Right cardiac atrium (tissue), 5 donors: ENCODE measurements around the gene SLC12A7. TPM values are rescaled to one million over a fixed set of nuclear protein-coding genes. Genes with fewer than 3 reads are reported as not detected.

Experiments
- ATAC-seq, 2 donors: fragments of 200-7000 bp; cut with Tn5 transposase; one replicate each; pipeline versions ENCODE4 v1.8.0 to v1.9.1; 2020; ENCODE audit warnings: moderate library complexity in 2 of 2, mild to moderate bottlenecking in 1 of 2
- DNase-seq, 3 donors: peaks; one replicate each; pipeline ENCODE4 v3.0.0-alpha.2; 2020
- H3K27ac ChIP-seq: one replicate; pipeline ENCODE4 v1.5.1; 2013; ENCODE audit warnings: mild to moderate bottlenecking, low read length, control low read depth, moderate library complexity
- H3K27me3 ChIP-seq: one replicate; pipeline ENCODE4 v1.6.1; 2013; ENCODE audit not compliant: control insufficient read depth, insufficient read depth
- H3K4me1 ChIP-seq: one replicate; pipeline ENCODE4 v1.6.1; 2013; ENCODE audit warnings: low read length; ENCODE audit not compliant: control insufficient read depth, insufficient read depth
- H3K4me3 ChIP-seq: one replicate; pipeline ENCODE4 v1.5.1; 2013; ENCODE audit warnings: low read length, control low read depth
- H3K9me3 ChIP-seq: one replicate; pipeline ENCODE4 v1.6.1; 2013; ENCODE audit warnings: low read length; ENCODE audit not compliant: control insufficient read depth
- WGBS: extraction: QIAGEN DNeasy Blood & Tissue Kit; methylation state at CpG from one replicate; pipeline ENCODE4 v1.1.7; 2013; 5-methylcytosine and 5-hydroxymethylcytosine counted together
- intact Hi-C, 4 donors: fragments of 100-400 bp; cut with DNase I; formaldehyde crosslinking; loops; one replicate each; pipeline versions ENCODE4 v1.11.0 to v1.14.0; 2022 to 2023
- polyA plus RNA-seq: library from polyadenylated mRNA; stranded (reverse); fragments of 200-250 nt; gene quantifications from one replicate; pipeline ENCODE4 v1.2.3, GENCODE V29; 2013
- total RNA-seq, 4 donors: library from RNA; stranded (reverse); fragmentation: NEBNext Ultra II Directional; extraction: Animal tissue kit (Norgen Biotek cat#: 25700); gene quantifications; one replicate each; pipeline ENCODE4 v1.2.1, GENCODE V29; 2021
- donor health status: healthy with polysubstance abuse.
- donor health status: DM: no; HTN: yes; CAD: no.
- donor health status: DM: no; HTN: no; CAD: no.
- donor health status: DM: no; HTN: yes; CAD: no; lungs with severe emphysema.
- donor health status: DM: yes; HTN: yes; CAD: no.

Gene SLC12A7
- total and polyA plus RNA-seq, 5 donors: 28.5 to 80.5 (median 58.5) TPM

DNA sequence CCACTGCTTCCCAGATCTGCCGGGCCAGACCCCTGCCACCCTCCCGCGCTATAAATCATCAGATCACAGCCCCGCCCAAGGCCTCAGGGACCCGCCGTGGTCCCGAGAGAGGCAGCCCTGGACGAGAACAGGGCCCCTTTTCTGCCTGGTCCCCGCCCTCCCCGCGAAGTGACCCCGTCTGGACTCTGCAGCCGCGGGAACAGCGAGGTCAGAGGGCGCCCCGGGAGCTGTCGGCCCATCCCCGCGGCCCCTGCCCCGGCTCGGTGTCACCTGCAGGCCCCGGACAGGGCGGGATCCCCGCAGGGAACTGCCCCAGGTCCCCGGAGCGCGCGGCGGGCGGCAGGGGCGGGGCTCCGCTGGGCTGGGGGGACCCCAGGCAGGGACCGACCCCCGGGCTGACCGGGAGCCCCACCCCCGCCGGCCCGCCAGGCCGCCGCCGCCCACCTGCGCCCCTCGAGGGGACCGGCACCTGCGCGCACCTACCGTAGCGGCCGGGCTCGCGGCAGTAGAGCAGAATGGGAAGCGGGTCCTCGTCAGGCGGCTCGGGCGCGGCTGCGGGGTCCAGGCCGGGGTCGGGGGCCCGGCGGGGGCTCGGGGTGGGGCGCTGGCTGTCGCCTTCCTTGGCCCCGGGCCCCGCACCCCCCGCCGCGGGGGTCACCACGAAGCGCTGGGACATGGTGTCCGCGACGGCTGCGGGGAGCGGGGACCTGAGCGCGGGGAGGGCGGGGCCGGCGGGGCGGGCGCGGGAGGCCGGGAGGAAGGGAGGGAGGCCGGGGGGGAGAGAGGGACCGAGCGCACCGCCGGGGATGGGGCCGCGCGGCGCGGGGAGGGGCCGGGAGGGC lies 43.5 kb upstream of the SLC12A7 start:
- ATAC-seq: no peak
- 3% methylated on average over 98 of the region's 98 CpGs for WGBS
- no peak overlapping the region for H3K27ac ChIP-seq
- H3K27me3 ChIP-seq: no peaks in the 10 kb centered on the region
- DNase-seq: peak; percentile 8 to 57 (median 45)
- no peaks in the 10 kb centered on the region for H3K4me1 ChIP-seq
- peak overlapping the region; percentile 38 for H3K4me3 ChIP-seq
- no peaks in the 10 kb centered on the region for H3K9me3 ChIP-seq
- intact Hi-C loops: no loop called here

GRCh38 chr5:1153428-1153827 lies 41.6 kb upstream of the SLC12A7 start:
- H3K27me3 ChIP-seq: no peaks in the 10 kb centered on the region
- H3K9me3 ChIP-seq: no peaks in the 10 kb centered on the region
- DNase-seq (peak in 1 of 3 donors; percentile 22), ATAC-seq (no peak)
- no peak overlapping the region for H3K27ac ChIP-seq
- intact Hi-C loops: no loop called here
- 76% methylated on average over 12 of the region's 12 CpGs for WGBS
- H3K4me3 ChIP-seq: no peak overlapping the region
- no peaks in the 10 kb centered on the region for H3K4me1 ChIP-seq

GRCh38 chr5:1152771-1153282 lies 41.0 kb upstream of the SLC12A7 start:
- intact Hi-C loops: no loop called here
- H3K27ac ChIP-seq: no peak overlapping the region
- H3K4me3 ChIP-seq: no peak overlapping the region
- no peaks in the 10 kb centered on the region for H3K9me3 ChIP-seq
- H3K4me1 ChIP-seq: no peaks in the 10 kb centered on the region
- DNase-seq (no peak), ATAC-seq (no peak)
- 81% methylated on average over 15 of the region's 15 CpGs for WGBS
- H3K27me3 ChIP-seq: no peaks in the 10 kb centered on the region

- ATAC-seq (no peak), DNase-seq (peak in 1 of 3 donors; percentile 34)
- no peaks in the 10 kb centered on the region for H3K27me3 ChIP-seq
- no peaks in the 10 kb centered on the region for H3K4me1 ChIP-seq
- H3K4me3 ChIP-seq: no peak overlapping the region
- H3K27ac ChIP-seq: no peak overlapping the region
- WGBS: 66% methylated on average over 10 of the region's 10 CpGs
- intact Hi-C loops: no loop called here
- H3K9me3 ChIP-seq: no peaks in the 10 kb centered on the region
These were observed 40.3 kb upstream of the SLC12A7 start for GRCh38 chr5:1152156-1152555.

DNA sequence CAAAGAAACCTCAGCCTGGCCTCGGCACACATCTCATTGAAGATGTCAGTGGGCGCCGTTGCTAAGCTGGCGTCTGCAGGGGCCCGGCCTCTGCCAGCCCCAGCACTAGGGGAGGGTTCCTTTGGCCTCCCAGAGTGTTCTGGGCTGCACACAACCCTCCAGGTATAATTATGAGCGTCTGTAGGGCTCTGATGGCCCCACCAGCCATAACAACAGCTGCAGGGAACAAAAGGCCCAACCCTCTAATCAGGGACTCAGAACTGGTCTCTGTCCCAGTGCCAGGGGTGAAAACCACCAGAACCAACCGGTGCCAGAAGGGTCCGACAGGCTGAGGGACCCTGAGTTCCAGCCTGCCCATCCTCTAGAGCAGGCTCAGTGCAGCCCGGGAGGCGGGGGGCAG lies 39.5 kb upstream of the SLC12A7 start:
- Histone ChIP-seq H3K9me3 (no peaks in the 10 kb centered on the region), H3K4me3 (no peak overlapping the region), H3K27ac (no peak overlapping the region), H3K27me3 (no peaks in the 10 kb centered on the region), H3K4me1 (no peaks in the 10 kb centered on the region)
- no peak for ATAC-seq
- DNase-seq: no peak
- 91% methylated on average over 10 of the region's 10 CpGs for WGBS
- intact Hi-C loops: no loop called here

- intact Hi-C loops: no loop called here
- Histone ChIP-seq H3K4me1 (no peaks in the 10 kb centered on the region), H3K27ac (no peak overlapping the region), H3K9me3 (no peaks in the 10 kb centered on the region), H3K27me3 (no peaks in the 10 kb centered on the region), H3K4me3 (no peak overlapping the region)
- DNase-seq (peak in 1 of 3 donors; percentile 26), ATAC-seq (no peak)
- WGBS: 89% methylated on average over 10 of the region's 10 CpGs
These were observed 39.0 kb upstream of the SLC12A7 start for GRCh38 chr5:1150866-1151265.

DNA sequence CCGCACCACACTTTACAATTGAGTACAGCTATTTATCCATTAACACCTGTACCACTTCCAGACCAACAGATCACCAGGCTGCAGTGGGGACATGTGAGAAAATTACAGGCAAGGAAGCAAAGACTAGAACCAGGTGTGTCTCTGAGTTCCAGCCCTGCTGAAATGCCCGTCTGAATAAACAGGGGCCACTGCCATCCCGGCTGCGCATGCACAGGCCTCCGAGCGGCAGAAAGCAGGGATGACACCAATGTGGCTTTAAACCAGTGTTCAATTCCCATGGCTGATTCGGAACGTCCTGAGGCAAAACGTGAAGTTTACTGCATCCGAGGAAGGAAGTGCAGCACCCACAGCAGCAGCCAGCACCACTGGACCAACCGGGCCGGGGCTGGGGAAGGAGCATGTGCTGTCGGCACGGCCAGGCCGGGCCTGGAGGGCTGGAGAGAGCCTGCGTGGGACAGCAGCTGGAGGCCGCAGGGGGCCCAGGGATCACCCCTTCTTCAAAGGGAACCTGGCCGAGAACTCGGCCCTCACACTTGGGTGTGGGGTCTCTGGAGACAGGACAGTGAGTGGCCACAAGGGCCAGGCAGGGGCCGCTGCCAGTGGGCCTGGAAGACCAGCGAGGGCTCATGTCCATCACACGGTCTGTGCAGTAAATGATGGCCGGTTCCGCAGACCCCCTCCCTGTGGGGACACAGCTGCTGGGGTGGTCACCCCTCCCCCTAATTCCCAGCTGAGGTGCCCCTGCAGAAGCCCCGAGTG lies 33.0 kb upstream of the SLC12A7 start:
- DNase-seq: peak in 1 of 3 donors; percentile 49
- no peak for ATAC-seq
- WGBS: 78% methylated on average over 25 of the region's 25 CpGs
- Histone ChIP-seq H3K9me3 (no peaks in the 10 kb centered on the region), H3K4me1 (no peaks in the 10 kb centered on the region), H3K27me3 (no peaks in the 10 kb centered on the region), H3K27ac (no peak overlapping the region), H3K4me3 (no peak overlapping the region)
- intact Hi-C loops: loop anchor here in 3 of 4 donors (5.0 to 10.0 kb wide), 3 partner anchors 138 to 220 kb away; partner anchors contain the start of gene NKD2 (in 2 of the 3)

- Histone ChIP-seq H3K9me3 (no peaks in the 10 kb centered on the region), H3K4me3 (no peak overlapping the region), H3K27ac (no peak overlapping the region), H3K4me1 (no peaks in the 10 kb centered on the region), H3K27me3 (no peaks in the 10 kb centered on the region)
- ATAC-seq (no peak), DNase-seq (peak in 1 of 3 donors; percentile 42)
- WGBS: 87% methylated on average over 19 of the region's 19 CpGs
- intact Hi-C loops: loop anchor here in 3 of 4 donors (5.0 to 10.0 kb wide), 3 partner anchors 137 to 219 kb away; partner anchors contain the start of gene NKD2 (in 2 of the 3)
These were observed 32.2 kb upstream of the SLC12A7 start for GRCh38 chr5:1144089-1144488.

DNA sequence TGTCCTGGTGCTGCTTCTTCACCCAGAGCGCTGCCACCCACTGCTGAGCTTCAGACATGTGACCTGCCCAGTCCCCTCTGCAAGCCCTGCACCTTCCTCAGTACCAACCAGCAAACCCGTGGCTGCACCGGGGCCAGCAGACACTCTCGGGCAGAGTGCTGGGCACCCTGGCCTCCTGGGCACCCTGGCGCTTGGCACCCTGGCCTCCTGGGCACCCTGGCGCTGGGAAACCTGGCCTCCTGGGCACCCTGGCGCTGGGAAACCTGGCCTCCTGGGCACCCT lies 31.7 kb upstream of the SLC12A7 start:
- no peaks in the 10 kb centered on the region for H3K9me3 ChIP-seq
- no peaks in the 10 kb centered on the region for H3K27me3 ChIP-seq
- intact Hi-C loops: loop anchor here in 3 of 4 donors (5.0 to 10.0 kb wide), 3 partner anchors 136 to 219 kb away; partner anchors contain the start of gene NKD2 (in 2 of the 3)
- no peak overlapping the region for H3K27ac ChIP-seq
- no peaks in the 10 kb centered on the region for H3K4me1 ChIP-seq
- no peak for ATAC-seq
- peak in 1 of 3 donors; percentile 17 for DNase-seq
- WGBS: 94% methylated on average over 7 of the region's 7 CpGs
- no peak overlapping the region for H3K4me3 ChIP-seq

DNA sequence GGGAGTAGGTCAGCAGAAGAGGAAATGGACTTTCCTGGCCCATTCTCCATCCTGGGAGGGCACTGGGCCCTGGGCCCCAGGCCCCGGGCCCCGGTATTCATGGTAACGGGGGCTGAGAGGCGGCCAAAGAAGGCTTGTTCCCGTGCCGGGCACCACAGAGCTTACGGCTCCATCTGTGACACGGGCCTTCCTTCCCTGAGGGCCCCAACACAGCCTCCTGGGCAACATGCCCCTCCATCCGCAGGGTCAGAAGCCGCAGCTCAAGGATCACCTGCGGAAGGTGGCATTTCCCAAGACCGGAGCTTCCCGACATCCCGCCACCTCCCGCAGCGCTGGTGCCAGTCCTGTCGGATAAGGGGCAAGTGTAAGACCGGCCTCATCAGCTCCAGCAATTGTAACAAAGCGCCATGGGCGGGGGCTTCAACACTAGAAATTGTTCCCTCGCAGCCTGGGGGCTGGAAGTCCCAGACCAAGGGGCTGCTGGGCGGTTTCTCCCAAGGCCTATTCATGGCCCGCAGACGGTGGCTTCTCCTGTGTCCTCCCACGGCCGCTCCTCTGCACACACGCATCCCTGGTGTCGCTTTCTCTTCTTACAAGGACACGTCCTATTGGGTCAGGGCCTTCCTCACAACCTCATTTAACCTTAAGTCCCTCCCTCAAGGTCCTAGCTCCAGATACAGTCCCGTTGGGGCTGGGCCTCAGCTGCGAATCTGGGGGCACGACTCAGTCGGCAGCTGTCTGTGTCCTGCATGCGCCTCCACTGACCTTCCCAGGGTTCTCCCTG lies 31.2 kb upstream of the SLC12A7 start:
- H3K4me3 ChIP-seq: no peak overlapping the region
- 92% methylated on average over 34 of the region's 34 CpGs for WGBS
- H3K4me1 ChIP-seq: no peaks in the 10 kb centered on the region
- H3K27me3 ChIP-seq: no peaks in the 10 kb centered on the region
- no peak for ATAC-seq
- H3K9me3 ChIP-seq: no peaks in the 10 kb centered on the region
- H3K27ac ChIP-seq: no peak overlapping the region
- DNase-seq: peak in 1 of 3 donors; percentile 17
- intact Hi-C loops: loop anchor here in 3 of 4 donors (5.0 to 10.0 kb wide), 3 partner anchors 136 to 218 kb away; partner anchors contain the start of gene NKD2 (in 2 of the 3)
